SU-DHL-6 (cell line): ENCODE results near the gene HOTAIR.

Source experiments
- H2AFZ ChIP-seq: fragments of 200-600 bp; sonication (generic); 2 replicates; pipeline ENCODE4 v1.6.1; 2014; ENCODE audit warnings: low read depth, mild to moderate bottlenecking, moderate library complexity, mixed read lengths, antibody characterized with exemption, low read length; ENCODE audit not compliant: severe bottlenecking
- H3F3A ChIP-seq: fragments of 200-600 bp; shearing (Covaris generic); 2 replicates; pipeline ENCODE4 v1.6.0; 2016; ENCODE audit warnings: antibody characterized with exemption, mild to moderate bottlenecking; ENCODE audit not compliant: insufficient read depth
- H3K27ac ChIP-seq: fragments of 200-600 bp; sonication (generic); 2 replicates; pipeline ENCODE4 v1.5.1; 2016; ENCODE audit warnings: low read depth, mild to moderate bottlenecking, low read length, moderate library complexity, mixed read lengths
- H3K27me3 ChIP-seq: fragments of 200-600 bp; sonication (generic), shearing (Covaris generic); 2 replicates; pipeline ENCODE4 v1.6.0; 2014; ENCODE audit warnings: mild to moderate bottlenecking, low read length
- H3K36me3 ChIP-seq: fragments of 200-600 bp; sonication (generic); 2 replicates; pipeline ENCODE4 v1.6.1; 2014; ENCODE audit warnings: mild to moderate bottlenecking, low read length, mixed read lengths
- H3K4me2 ChIP-seq: fragments of 300-600, 200-600 bp; shearing (Covaris generic), sonication (generic); 2 replicates; pipeline ENCODE4 v1.6.0; 2014; ENCODE audit warnings: low read length, low read depth, mild to moderate bottlenecking; ENCODE audit not compliant: poor library complexity, severe bottlenecking
- H3K4me3 ChIP-seq: fragments of 200-600 bp; sonication (generic); 2 replicates; pipeline ENCODE4 v1.5.1; 2014; ENCODE audit warnings: antibody characterized with exemption, low read length, mild to moderate bottlenecking, mixed read lengths; ENCODE audit not compliant: insufficient read depth, poor library complexity, severe bottlenecking
- H3K79me2 ChIP-seq: fragments of 200-600 bp; sonication (generic); 2 replicates; pipeline ENCODE4 v1.6.1; 2014; ENCODE audit warnings: mild to moderate bottlenecking, low read length, moderate library complexity; ENCODE audit not compliant: insufficient read depth
- H3K9ac ChIP-seq: fragments of 200-600 bp; sonication (generic); 2 replicates; pipeline ENCODE4 v1.7.0; 2014; ENCODE audit warnings: mild to moderate bottlenecking, low read length
- H3K9me2 ChIP-seq: fragments of 200-600 bp; sonication (generic); replicated peaks from 2 replicates; pipeline ENCODE4 v1.6.1; 2014; ENCODE audit warnings: low read length; ENCODE audit not compliant: insufficient read depth
- H3K9me3 ChIP-seq: fragments of 200-600 bp; sonication (generic); 2 replicates; pipeline ENCODE4 v1.6.1; 2014; ENCODE audit warnings: low read length, mixed read lengths; ENCODE audit not compliant: insufficient read depth
- H4K20me1 ChIP-seq: fragments of 200-600 bp; sonication (generic); 2 replicates; pipeline ENCODE4 v1.6.1; 2014; ENCODE audit warnings: low read depth, mild to moderate bottlenecking, antibody characterized with exemption, low read length, moderate library complexity, mixed read lengths
- EZH2phosphoT487 ChIP-seq: fragments of 200-600 bp; sonication (generic), shearing (Covaris generic); conservative IDR thresholded peaks from 2 replicates; pipeline ENCODE4 v1.6.1; 2018; ENCODE audit warnings: mild to moderate bottlenecking, antibody characterized with exemption, low read length, moderate library complexity, mixed read lengths
- TF ChIP-seq, protein P1 (sequence below): fragments of 200-600 bp; sonication (generic); IDR thresholded peaks from one replicate; pipeline ENCODE4 v1.5.1; 2017; ENCODE audit warnings: antibody characterized with exemption, mild to moderate bottlenecking, low read length, moderate library complexity; ENCODE audit not compliant: insufficient read depth, poor library complexity, severe bottlenecking

The HOTAIR gene

DNA sequence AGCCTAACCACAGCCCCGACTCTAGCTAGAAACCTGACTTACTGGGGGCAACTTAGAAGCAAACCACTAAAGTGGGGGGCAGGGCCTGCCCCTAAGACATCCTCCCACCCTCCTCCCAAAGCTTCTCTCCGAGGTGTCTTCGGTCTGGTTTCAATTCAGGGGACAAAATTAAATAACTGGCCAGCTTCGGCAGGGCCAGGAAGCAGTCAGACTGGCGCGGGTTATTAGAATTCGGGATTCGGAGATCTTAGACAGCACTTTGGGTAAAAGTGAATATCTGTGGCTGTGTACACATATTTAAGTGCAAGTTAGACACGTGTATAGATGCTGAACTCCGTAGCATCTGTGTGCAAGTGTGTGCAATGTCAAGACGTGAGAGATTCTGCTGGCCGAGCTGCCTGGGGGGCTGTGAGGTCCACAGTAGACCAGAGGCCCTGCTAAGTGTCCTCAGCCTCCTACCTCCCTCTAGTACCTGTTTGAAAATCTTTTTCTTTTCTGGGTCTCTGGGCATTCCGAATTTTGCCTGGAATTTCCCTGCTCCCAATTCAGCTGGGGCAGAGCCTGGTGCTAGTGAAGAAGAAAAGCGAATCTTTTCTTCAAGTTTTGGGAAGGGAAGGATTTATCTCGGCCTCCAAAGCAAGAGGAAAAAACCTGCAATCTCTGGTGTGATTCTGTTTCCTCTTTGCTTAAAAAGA is 6.2 kb upstream of the HOTAIR start:
- Histone ChIP-seq H3F3A (no peaks in the 10 kb centered on the region), H2AFZ (no peak overlapping the region), H3K27ac (no peak overlapping the region), H3K9me3 (no peaks in the 10 kb centered on the region), H4K20me1 (no peaks in the 10 kb centered on the region), H3K4me2 (no peak overlapping the region), H3K36me3 (no peaks in the 10 kb centered on the region), H3K9ac (no peak overlapping the region), H3K4me3 (no peak overlapping the region), H3K27me3 (no peaks in the 10 kb centered on the region), H3K9me2 (no peaks in the 10 kb centered on the region), H3K79me2 (no peaks in the 10 kb centered on the region)
- 0 out of 2 replicates have a peak, but pooled peaks have one; percentile 80 for TF ChIP-seq EZH2phosphoT487
- TF ChIP-seq, protein P1, sequence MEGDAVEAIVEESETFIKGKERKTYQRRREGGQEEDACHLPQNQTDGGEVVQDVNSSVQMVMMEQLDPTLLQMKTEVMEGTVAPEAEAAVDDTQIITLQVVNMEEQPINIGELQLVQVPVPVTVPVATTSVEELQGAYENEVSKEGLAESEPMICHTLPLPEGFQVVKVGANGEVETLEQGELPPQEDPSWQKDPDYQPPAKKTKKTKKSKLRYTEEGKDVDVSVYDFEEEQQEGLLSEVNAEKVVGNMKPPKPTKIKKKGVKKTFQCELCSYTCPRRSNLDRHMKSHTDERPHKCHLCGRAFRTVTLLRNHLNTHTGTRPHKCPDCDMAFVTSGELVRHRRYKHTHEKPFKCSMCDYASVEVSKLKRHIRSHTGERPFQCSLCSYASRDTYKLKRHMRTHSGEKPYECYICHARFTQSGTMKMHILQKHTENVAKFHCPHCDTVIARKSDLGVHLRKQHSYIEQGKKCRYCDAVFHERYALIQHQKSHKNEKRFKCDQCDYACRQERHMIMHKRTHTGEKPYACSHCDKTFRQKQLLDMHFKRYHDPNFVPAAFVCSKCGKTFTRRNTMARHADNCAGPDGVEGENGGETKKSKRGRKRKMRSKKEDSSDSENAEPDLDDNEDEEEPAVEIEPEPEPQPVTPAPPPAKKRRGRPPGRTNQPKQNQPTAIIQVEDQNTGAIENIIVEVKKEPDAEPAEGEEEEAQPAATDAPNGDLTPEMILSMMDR: no peak

DNA sequence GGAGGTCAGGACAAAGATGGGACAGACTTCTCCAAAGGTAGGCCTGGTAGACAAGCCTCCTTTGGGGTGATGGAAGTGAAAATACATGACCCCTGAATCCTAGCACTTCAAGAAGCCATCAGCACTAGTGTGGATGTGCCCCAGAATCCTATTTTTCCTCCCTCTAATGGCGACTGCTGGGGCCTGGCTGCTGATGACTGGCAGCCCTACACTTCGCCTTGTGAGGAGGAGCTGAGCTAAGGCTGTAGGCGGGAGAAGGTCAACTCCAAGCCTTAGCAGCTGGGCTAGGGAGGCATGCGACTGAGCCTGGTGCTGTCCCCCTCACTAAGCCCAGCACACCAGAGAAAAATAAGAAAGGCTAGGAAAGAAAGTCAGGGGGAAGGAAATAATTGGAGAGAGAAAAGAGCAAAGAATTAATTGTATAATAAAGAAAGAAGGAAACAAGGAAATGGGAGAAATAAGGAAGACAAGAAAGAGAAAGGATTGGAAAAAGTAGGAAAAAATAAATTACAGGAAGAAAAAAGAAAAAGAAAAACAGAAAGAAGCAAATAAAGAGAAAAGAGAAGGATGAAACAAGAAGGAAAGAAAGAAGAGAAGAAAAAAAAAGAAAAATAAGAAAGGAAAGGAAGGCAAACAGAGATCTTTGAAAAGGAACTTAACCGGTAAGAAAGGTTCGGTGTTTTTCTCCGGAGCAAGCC is 5.5 kb upstream of the HOTAIR start:
- no peaks in the 10 kb centered on the region for H3K27me3 ChIP-seq
- no peaks in the 10 kb centered on the region for H4K20me1 ChIP-seq
- no peaks in the 10 kb centered on the region for H3K9me2 ChIP-seq
- H3F3A ChIP-seq: no peaks in the 10 kb centered on the region
- TF ChIP-seq, protein P1: no peak
- TF ChIP-seq EZH2phosphoT487: no peak
- no peaks in the 10 kb centered on the region for H3K79me2 ChIP-seq
- H3K9ac ChIP-seq: no peak overlapping the region
- no peak overlapping the region for H3K4me3 ChIP-seq
- no peak overlapping the region for H3K4me2 ChIP-seq
- H3K9me3 ChIP-seq: no peaks in the 10 kb centered on the region
- no peak overlapping the region for H2AFZ ChIP-seq
- no peaks in the 10 kb centered on the region for H3K36me3 ChIP-seq
- H3K27ac ChIP-seq: no peak overlapping the region

- no peak for TF ChIP-seq EZH2phosphoT487
- TF ChIP-seq, protein P1: no peak
- Histone ChIP-seq H3K27ac (no peak overlapping the region), H3K4me2 (no peak overlapping the region)
Observed at GRCh38 chr12:53978477-53979356, 4.0 kb upstream of the HOTAIR start.

More at GRCh38 chr12:53978477-53979356, 4.0 kb upstream of the HOTAIR start:
- no peak overlapping the region for H3K4me3 ChIP-seq
- no peak overlapping the region for H3K9ac ChIP-seq
- H3K9me2 ChIP-seq: no peaks in the 10 kb centered on the region
- H2AFZ ChIP-seq: no peak overlapping the region
- H3K9me3 ChIP-seq: no peaks in the 10 kb centered on the region
- no peaks in the 10 kb centered on the region for H3K36me3 ChIP-seq
- H3F3A ChIP-seq: no peaks in the 10 kb centered on the region
- no peaks in the 10 kb centered on the region for H3K27me3 ChIP-seq
- H3K79me2 ChIP-seq: no peaks in the 10 kb centered on the region
- H4K20me1 ChIP-seq: no peaks in the 10 kb centered on the region
